ENCODE data around the gene KIAA0930. TPM values are rescaled to one million over a fixed set of nuclear protein-coding genes. Genes with fewer than 3 reads are reported as not detected.

The KIAA0930 gene
- total and polyA plus RNA-seq, 2 of the 4 experiments (the other 2 are of a cell fraction), result 25.3 to 34.1 TPM

DNA sequence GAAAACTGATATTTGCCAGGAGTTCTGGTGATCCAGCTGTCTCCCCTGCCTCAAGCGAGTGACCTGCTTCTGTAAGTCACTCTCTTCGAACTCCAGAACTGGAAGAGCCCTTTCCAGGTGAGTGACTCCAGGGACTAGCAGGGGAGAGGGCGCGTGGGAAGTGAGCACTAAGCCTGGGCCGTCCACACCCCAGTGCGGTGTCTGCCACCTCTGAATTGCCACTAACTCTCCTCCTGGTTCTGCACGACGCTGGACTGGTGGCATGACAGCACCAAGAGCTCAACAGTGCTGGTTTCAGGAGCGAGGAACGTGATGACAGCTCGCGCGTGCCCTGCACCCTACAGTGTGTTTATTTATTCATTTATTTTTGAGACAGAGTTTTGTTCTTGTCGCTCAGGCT, 22.9 kb downstream of the KIAA0930 start:
- Histone ChIP-seq H4K20me1 (ENCODE audit: insufficient read depth, low read length) (peaks cover 62% of the 10 kb centered on the region), H3K4ac (ENCODE audit: low read depth, low read length) (no peak overlapping the region), H3K27me3 (ENCODE audit: control insufficient read depth, insufficient read depth, low read length) (no peaks in the 10 kb centered on the region), H3K27ac (ENCODE audit: insufficient read depth, low read length) (no peak overlapping the region), H3K23ac (ENCODE audit: low read depth, low read length) (no peak overlapping the region), H2AK9ac (replicated peaks; ENCODE audit: low read depth, low read length, poor library complexity) (no peak overlapping the region), H4K91ac (ENCODE audit: insufficient read depth, low read depth, low read length) (no peak overlapping the region), H3K18ac (ENCODE audit: low read depth, low read length) (no peak overlapping the region), H2AK5ac (ENCODE audit: low read depth, low read length) (no peak overlapping the region), H3K36me3 (ENCODE audit: control insufficient read depth, insufficient read depth, low read length) (no peaks in the 10 kb centered on the region), H3K9me3 (ENCODE audit: control insufficient read depth, insufficient read depth, low read length) (no peaks in the 10 kb centered on the region), H4K5ac (ENCODE audit: low read depth, low read length) (no peak overlapping the region), H3K4me3 (ENCODE audit: insufficient read depth, low read depth, low read length) (no peak overlapping the region), H3K56ac (ENCODE audit: extremely low read depth, insufficient read depth, low read length) (no peak overlapping the region), H2BK15ac (ENCODE audit: low read depth, low read length) (no peak overlapping the region), H3K9ac (ENCODE audit: low read depth, low read length) (no peak overlapping the region), H2AFZ (replicated peaks; ENCODE audit: low read length, poor library complexity) (no peak overlapping the region), H3K9me1 (ENCODE audit: insufficient read depth, low read length) (peaks cover 16% of the 10 kb centered on the region), H3K4me2 (ENCODE audit: low read depth, low read length) (no peak overlapping the region), H2BK120ac (ENCODE audit: low read depth, low read length) (no peak overlapping the region), H3K4me1 (ENCODE audit: control insufficient read depth, insufficient read depth, low read length) (peaks cover 10% of the 10 kb centered on the region), H4K8ac (ENCODE audit: low read depth in 2 of 2, low read length in 2 of 2) (no peak overlapping the region), H2BK5ac (ENCODE audit: low read depth, low read length, poor library complexity, severe bottlenecking) (no peak overlapping the region), H3K14ac (replicated peaks; ENCODE audit: low read depth, low read length) (no peak overlapping the region), H2BK20ac (ENCODE audit: low read depth, low read length) (no peak overlapping the region), H3K79me1 (ENCODE audit: low read depth in 1 of 2, low read length in 2 of 2) (peaks cover 24 to 68% of the 10 kb centered on the region in 2 experiments)
- ChIA-PET CTCF (no interaction called here), POLR2A (ENCODE audit: unreplicated experiment) (no interaction called here)
- BruUV-seq (replicated peaks), result no TSS peak
- dilution Hi-C loops (cut with HindIII; ENCODE audit: low sequenced_read_pairs, unreplicated experiment) (no loop called here), in situ Hi-C loops (cut with MboI; ENCODE audit: low sequenced_read_pairs) (no loop called here), intact Hi-C loops (cut with micrococcal nuclease) (no loop called here)
- 96% methylated on average over 4 of the region's 14 CpGs; no CpG with 5 or more reads in 1 of the 2 experiments for WGBS, 2 experiments (ENCODE audit: extremely low coverage in 2 of 2, insufficient read length in 1 of 2)
- ATAC-seq (ENCODE audit: low read depth), result no peak
- TF ChIP-seq BHLHE40 (IDR thresholded peaks at IDR 0.05; ENCODE audit: low read depth, low read length) (no peak), MAFK (IDR thresholded peaks at IDR 0.05; ENCODE audit: low read depth, low read length) (no peak), FOS (IDR thresholded peaks at IDR 0.05; ENCODE audit: low read depth, low read length) (no peak), CEBPB (IDR thresholded peaks at IDR 0.05; ENCODE audit: low read depth, low read length) (no peak), NFE2L2 (IDR thresholded peaks at IDR 0.05; ENCODE audit: low read depth, low read length) (no peak), RFX5 (IDR thresholded peaks at IDR 0.05; ENCODE audit: low read depth, low read length) (no peak)
- TF ChIP-seq, protein P1, sequence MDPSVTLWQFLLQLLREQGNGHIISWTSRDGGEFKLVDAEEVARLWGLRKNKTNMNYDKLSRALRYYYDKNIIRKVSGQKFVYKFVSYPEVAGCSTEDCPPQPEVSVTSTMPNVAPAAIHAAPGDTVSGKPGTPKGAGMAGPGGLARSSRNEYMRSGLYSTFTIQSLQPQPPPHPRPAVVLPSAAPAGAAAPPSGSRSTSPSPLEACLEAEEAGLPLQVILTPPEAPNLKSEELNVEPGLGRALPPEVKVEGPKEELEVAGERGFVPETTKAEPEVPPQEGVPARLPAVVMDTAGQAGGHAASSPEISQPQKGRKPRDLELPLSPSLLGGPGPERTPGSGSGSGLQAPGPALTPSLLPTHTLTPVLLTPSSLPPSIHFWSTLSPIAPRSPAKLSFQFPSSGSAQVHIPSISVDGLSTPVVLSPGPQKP (IDR thresholded peaks at IDR 0.05; ENCODE audit: borderline replicate concordance, low read depth, low read length), result no peak
- DNase-seq, result no peak
